ENCODE measurements around the gene ELMOD1.

- TF ChIP-seq, protein P1, sequence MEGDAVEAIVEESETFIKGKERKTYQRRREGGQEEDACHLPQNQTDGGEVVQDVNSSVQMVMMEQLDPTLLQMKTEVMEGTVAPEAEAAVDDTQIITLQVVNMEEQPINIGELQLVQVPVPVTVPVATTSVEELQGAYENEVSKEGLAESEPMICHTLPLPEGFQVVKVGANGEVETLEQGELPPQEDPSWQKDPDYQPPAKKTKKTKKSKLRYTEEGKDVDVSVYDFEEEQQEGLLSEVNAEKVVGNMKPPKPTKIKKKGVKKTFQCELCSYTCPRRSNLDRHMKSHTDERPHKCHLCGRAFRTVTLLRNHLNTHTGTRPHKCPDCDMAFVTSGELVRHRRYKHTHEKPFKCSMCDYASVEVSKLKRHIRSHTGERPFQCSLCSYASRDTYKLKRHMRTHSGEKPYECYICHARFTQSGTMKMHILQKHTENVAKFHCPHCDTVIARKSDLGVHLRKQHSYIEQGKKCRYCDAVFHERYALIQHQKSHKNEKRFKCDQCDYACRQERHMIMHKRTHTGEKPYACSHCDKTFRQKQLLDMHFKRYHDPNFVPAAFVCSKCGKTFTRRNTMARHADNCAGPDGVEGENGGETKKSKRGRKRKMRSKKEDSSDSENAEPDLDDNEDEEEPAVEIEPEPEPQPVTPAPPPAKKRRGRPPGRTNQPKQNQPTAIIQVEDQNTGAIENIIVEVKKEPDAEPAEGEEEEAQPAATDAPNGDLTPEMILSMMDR (IDR thresholded peaks at IDR 0.05) = peak; percentile 45 to 71 (median 62)
- TF ChIP-seq POLR2AphosphoS5 (IDR thresholded peaks at IDR 0.05) = no peak
- no peak for TF ChIP-seq POLR2A (IDR thresholded peaks at IDR 0.05)
- TF ChIP-seq EP300 (IDR thresholded peaks at IDR 0.05) = no peak
Observed at GRCh38 chr11:107689317-107690202, 98.6 kb downstream of the ELMOD1 start.
